ENCODE measurements around the gene ATP7B.
A peak's percentile ranks its signal among the peaks of the same experiment; 100 is the strongest.
"Not testable (repeated sequence)": the region's sequence is repeated elsewhere in the genome, so short reads cannot be mapped to it uniquely, and the experiment has no call there.

Gene ATP7B

DNA sequence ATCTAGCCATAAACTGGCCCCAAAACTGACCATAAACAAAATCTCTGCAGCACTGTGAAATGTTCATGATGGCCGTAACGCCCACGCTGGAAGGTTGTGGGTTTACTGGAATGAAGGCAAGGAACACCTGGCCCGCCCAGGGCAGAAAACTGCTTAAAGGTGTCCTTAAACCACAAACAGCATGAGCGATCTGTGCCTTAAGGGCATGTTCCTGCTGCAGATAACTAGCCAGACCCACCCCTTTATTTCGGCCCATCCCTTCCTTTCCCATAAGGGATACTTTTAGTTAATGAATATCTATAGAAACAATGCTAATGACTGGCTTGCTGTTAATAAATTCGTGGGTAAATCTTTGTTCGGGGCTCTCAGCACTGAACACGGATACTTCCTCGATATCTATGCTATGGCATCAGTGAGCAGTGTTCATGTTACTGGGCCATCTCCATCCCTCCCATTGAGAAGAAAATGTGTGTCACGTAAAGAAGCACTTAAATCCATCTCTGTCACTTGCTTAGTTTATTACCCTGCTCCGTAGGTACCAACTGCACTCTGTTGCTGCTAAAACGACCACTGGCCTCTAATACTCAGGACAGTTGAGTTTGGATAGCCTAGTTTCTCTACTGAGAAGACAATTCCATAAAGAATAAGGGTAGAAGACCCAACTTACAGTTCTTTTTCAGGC, 5.3 kb downstream of the ATP7B start:
- no peak for DNase-seq

- DNase-seq, result no peak
These were observed 6.6 kb downstream of the ATP7B start for GRCh38 chr13:52004511-52005170.

GRCh38 chr13:52003541-52003940, 7.7 kb downstream of the ATP7B start:
- no peak for DNase-seq

- no peak for DNase-seq
These were observed 8.9 kb downstream of the ATP7B start for GRCh38 chr13:52002361-52002760.

DNA sequence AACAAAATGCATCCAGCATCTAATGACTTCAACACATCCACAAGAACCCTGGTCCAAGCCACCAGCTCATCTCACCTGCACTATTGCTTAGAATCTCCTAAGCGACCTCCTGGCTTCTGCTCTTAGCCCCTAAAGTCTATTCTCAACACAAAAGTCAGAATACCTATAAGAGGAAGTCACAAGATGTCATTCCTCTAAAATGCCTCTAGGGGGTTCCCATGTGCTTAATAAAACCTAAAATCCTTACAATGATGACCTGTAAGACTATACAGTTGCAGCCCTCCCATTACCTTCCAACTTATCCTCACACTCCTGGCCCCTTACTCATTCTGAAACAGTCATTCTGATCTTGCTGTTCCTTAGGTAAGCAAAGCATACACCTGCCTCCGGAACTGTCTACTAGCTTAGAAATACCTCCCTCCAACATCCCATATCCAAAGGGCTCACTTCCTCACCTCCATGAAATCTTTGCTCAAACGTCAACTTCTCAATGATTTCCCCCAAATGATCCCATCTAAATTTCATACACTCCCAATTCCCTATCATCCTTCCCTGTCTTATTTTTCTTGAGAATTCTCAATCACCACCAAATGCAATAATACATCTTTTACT, 10.0 kb downstream of the ATP7B start:
- DNase-seq, result peak; percentile 54

DNA sequence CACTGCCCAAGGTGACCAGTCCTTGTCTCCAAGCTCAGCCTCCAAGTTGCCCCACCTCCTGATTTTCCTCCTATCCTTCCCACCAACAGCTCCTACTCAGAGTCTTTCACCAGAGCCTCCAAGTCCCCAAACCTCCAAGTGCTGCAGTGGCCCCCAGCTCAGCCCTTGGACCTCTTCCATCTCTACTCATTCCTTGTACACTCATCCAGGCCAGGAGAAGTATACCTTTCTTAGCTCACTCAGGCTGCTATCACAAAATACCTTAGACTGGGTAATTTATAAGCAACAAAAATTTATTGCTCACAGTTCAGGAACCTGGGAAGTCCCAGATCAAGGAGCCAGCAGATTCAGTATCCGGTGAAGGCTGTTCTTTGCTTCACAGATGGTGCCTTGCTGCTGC, 11.3 kb downstream of the ATP7B start:
- no peak for DNase-seq

- no peak for DNase-seq
These were observed 11.7 kb downstream of the ATP7B start for GRCh38 chr13:51999510-51999911.

DNA sequence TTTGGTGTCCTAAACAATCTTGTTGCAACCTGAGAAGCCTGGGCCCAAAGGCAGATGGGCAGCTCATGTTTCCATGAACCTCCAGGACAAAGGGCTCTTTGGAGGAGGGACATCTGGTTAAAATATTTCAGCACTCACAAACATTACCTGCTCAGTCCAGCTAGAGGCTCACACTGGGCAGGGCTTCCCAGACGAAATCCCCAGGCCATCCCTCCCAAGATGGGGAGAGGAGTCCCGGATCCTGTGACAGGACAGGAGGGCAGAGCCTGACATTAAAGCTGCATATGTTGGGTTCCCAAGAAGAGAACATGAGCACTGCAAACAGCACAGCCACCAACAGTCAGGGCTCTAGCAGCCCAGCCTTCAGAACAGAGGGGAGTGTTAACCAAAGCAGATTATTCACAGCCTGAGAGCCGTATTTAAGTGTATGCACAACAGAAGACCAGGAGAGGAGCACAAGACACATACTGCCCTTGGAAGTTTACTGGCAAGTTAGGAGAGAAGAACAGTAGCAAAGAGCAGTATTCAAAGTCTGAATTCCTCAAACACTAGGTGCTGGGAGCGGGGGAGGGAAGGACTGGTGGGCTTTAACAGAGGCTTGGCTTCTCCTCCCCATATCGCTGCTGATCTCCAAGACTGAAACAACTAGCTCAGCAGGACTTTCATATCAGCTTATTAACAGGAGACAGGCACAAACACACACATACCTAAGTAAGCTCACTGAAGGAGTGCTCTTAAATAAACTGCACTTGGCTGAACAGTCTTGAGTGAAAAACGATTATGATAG, 12.3 kb downstream of the ATP7B start:
- DNase-seq, result no peak

- no peak for DNase-seq
These were observed 13.5 kb downstream of the ATP7B start for GRCh38 chr13:51997641-51998330.

DNA sequence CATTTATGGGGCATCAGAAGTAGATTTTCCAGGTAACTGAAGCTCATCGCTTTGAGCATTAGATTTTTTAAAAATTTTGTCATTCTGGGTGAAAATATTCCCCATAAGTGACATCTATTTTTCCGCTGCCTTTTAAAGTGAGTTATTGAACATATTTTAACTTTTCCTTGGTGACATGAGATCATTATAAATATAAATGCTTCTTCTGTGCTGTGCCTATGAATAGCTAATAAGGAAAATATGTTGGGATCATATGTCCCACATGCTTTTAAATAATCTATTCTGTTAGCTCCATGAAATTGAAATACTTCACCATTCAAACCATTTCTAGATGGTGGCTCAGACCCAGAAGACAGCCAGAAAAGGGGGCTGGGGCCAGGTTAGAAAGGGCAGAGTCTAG, 14.1 kb downstream of the ATP7B start:
- DNase-seq, result no peak

GRCh38 chr13:51996641-51997040, 14.6 kb downstream of the ATP7B start:
- DNase-seq, result no peak

DNA sequence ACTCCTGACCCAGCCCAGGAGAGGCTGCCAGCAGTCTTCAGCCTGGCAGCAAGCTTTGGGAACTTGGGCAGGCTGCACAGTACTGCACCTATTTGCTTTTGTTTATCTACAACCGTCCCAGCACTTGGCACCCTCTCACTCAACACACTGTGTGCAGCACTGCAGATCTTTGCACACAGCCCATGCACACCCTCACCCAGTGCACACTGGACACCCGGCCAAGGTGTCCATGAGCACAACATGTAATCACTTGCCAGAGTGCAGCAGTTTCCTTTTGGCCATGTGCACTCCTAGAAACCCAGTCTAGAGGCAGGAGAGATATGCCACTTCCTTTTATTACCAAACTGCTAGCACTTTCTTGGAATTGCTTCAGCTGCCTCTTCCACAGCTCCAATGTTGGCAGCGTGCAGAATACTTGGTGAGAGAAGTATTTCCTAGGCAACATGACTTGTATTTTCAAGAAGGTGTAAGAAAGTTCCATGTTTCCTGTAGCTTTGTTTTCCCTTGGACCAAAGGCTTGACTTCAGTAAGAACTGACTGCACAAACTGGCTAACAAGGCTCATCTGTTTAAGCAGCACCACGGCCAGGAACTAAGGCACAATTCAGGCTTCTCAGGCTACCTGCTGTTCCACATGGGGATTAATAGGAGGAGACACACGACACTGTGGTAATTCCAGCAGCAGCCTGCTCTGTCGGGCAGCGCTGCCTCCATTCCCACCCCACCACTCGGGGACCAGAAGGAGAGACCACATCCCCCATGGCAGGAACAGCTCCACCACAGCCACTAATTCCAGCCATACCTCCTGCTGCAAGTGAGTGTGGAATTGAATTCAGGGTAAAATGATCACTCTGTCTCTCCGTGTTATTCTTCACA, 15.3 kb downstream of the ATP7B start:
- no peak for DNase-seq

- DNase-seq, result no peak
These were observed 17.5 kb downstream of the ATP7B start for GRCh38 chr13:51993713-51994112.

- DNase-seq, result no peak
These were observed 22.1 kb downstream of the ATP7B start for GRCh38 chr13:51988988-51989618.

DNA sequence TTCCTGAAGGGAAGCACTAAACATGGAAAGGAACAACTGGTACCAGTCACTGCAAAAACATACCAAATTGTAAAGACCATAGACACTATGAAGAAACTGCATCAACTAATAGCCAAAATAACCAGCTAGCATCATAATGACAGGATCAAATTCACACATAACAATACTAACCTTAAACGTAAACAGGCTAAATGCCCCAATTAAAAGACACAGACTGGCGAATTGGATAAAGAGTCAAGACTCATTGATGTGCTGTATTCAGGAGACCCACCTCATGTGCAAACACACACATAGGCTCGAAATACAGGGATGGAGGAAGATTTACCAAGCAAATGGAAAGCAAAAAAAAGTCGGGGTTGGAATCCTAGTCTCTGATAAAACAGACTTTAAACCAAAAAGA, 26.3 kb downstream of the ATP7B start:
- DNase-seq, result not testable (repeated sequence)

GRCh38 chr13:51983292-51983691, 28.0 kb downstream of the ATP7B start:
- DNase-seq, result not testable (repeated sequence)

- no peak for DNase-seq
These were observed 29.9 kb downstream of the ATP7B start for GRCh38 chr13:51981355-51981754.

DNA sequence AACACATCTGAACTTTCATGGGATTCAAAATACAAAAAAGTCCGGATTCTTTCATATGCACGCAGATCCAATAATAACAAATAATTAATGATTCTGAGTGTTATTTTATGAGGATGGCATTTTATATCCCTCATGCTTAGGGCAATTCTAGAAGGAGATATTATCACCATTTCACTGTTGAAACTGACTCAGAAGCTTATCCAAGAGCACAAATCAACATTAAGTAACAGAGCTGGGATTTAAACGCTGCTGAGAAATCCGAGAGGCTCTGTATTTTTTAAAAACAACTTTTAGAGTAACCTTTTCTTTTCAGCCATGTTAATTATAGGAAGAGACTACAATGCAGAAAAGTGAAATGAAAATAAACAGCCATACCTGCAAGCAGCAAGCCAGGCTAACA, 30.3 kb downstream of the ATP7B start:
- no peak for DNase-seq

GRCh38 chr13:51978796-51979556, 32.3 kb downstream of the ATP7B start:
- DNase-seq, result no peak

- DNase-seq, result no peak
These were observed 33.6 kb downstream of the ATP7B start for GRCh38 chr13:51977625-51978024.

DNA sequence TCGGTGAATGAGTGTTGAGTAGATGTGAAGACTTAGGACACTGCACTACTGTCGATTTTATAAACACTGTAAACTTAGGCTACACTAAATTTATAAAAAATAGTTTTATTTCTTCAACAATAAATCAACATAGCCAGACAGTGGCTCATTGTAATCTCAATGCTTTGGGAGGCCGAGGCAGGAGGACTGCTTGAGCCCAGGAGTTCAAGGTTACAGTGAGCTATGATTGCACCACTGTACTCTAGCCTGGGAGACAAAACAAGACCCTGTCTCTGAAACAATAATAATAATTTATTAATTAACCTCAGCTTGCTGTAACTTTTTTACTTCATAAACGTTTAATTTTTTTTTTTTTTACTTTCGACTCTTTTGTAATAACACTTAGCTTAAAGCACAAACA, 34.4 kb downstream of the ATP7B start:
- no peak for DNase-seq

Measured in CD4-positive, alpha-beta T cell treated with Interleukin-17A for 1 hour (primary cell).